A549 treated with dexamethasone at 1 μM for 4 hours (cell line): ENCODE data around the gene PARP3. TPM values are rescaled to one million over a fixed set of nuclear protein-coding genes. Genes with fewer than 3 reads are reported as not detected.

ENCODE experiments used
- total RNA-seq: library from RNA; stranded (reverse); fragments of 200-300 nt; extraction: Qiagen RNA extraction; gene quantifications from 5 replicates; pipeline ENCODE4 v1.2.3, GENCODE V29; 2022

The PARP3 gene
- 7.5 to 10.6 TPM (median 8.7 TPM) in 5 replicates for total RNA-seq

GRCh38 chr3:51941798-51942602, at the start of gene PARP3, which contains the start of gene RRP9:
TSS of gene PARP3 (plus strand) at chr3:51942363. CDS start at chr3:51943356, 993 bp downstream.
TSS of gene RRP9 (minus strand) at chr3:51941904. CDS start at chr3:51941867, 37 bp downstream.

GRCh38 chr3:51955175-51955892, 13.2 kb downstream of the PARP3 start, which contains the start of gene GPR62:
TSS of gene GPR62 (plus strand) at chr3:51955381. CDS start at chr3:51955653, 272 bp downstream.

GRCh38 chr3:51967384-51968169, 25.4 kb downstream of the PARP3 start, which contains the start of gene PCBP4:
TSS of gene PCBP4 (minus strand) at chr3:51967454. CDS start at chr3:51961240, 6,214 bp downstream.

DNA sequence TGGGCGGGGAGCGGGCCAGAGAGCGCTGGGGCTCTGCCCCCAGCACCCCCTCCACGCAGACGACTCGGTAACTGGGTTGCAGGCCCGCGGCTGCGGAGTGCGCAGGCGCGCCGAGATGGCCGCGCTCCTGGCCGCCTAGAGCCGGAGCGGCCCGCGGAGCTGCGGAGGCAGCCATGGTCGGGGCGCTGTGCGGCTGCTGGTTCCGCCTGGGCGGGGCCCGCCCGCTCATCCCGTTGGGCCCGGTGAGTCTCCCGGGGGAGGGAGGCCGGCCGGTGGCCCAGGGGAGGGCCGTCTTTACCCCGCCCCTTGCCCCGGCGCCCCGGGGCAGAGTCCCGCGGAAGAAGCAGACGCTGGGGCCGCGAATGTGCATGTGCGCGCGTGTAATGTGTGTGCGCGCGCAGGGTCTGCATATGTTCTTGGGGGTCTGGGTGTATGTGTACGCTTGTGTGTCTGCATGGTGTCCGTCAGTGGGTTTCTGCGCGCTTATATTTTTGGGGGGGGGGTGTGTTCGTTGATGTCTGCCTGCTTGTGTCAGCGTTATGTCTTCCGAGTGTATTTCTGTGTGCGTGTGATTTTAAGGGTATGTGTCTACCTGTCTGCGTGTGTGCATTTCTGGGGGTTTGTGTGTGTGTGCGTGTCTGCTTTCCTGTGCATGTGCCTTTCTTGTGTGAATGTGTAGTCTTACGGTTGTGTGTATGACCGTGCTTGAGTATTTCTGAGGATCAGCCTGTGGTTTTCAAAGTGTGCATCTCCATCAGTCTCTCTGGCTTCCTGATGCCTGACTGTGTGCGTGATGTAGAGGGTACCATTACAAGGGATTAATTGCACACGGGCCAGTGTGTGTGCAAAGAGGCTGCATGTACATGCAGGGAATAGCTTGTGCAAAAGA, 33.0 kb downstream of the PARP3 start, which contains the start of gene ABHD14A:
TSS of gene ABHD14A (plus strand) at position 102 of the 889 bp plus-strand sequence. CDS start at position 174, 72 bp downstream.

GRCh38 chr3:51982838-51983577, 40.8 kb downstream of the PARP3 start, which contains the start of gene ACY1:
TSS of gene ACY1 (plus strand) at chr3:51983535. CDS start at chr3:51984065, 530 bp downstream.

DNA sequence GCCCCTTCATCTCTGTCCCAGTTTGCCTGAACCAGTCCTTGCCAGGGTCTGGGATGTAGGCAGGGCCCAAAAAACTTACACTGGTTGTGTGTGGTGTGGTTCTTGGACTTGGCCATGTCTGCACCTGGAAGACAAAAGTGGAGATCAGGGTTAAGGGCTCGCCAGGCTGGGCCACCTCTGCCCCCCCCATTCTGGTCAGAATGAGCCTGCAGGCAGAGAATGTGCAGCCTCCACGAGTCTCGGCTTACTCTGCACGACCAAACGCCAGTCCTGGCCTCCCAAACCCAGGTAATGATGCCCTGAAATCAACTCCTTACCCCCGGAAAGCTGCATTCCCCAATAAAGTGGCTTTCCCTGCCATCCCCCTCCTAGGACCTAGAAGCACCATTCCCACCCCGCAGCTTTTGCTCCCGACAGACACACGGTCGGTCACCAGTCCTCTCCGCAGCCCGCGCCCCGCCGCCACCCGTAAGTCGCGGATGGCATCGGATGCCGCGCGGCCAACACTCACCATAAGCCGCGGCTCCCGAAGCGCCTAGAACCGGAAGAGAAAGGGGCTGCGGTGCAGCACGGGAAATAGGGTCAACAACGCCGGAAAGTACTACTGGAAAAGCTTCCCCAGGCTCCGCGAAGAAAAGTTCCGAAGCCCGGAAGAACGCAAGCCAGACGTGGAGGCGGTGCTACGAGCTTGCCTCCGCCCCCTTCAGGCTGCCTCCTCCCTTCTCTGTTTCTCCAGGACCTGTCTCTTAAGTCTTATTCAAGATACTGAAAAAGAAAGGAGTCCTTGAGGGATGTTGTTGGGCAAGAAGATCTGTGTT, 53.4 kb downstream of the PARP3 start, which contains the start of gene RPL29:
TSS of gene RPL29 (minus strand) at position 550 of the 818 bp plus-strand sequence. CDS start at position 116, 434 bp downstream.

Other genes with a start within 250 kb of the PARP3 start
- 0.02 to 0.10 TPM (median 0.05 TPM) in 3 of 5 replicates, not detected in the others for gene GRM2, start 235.3 kb upstream of the PARP3 start, total RNA-seq
- gene IQCF6, start 163.1 kb upstream of the PARP3 start, total RNA-seq = not detected in 5 replicates
- gene IQCF2, start 80.7 kb upstream of the PARP3 start, total RNA-seq = not detected in 5 replicates
- not detected in 5 replicates for gene IQCF5, start 66.8 kb upstream of the PARP3 start, total RNA-seq
- not detected in 5 replicates for gene IQCF1, start 39.0 kb upstream of the PARP3 start, total RNA-seq
- 34.5 to 44.7 TPM (median 41.2 TPM) in 5 replicates for gene RRP9, start 459 bp upstream of the PARP3 start, total RNA-seq
- gene GPR62, start 13.0 kb downstream of the PARP3 start, total RNA-seq = not detected in 5 replicates
- 9.7 to 15.1 TPM (median 13.9 TPM) in 5 replicates for gene PCBP4, start 25.1 kb downstream of the PARP3 start, total RNA-seq
- 25.6 to 34.9 TPM (median 32.2 TPM) in 5 replicates for gene ABHD14B, start 31.7 kb downstream of the PARP3 start, total RNA-seq
- gene ABHD14A, start 32.7 kb downstream of the PARP3 start, total RNA-seq = 11.5 to 14.3 TPM (median 12.9 TPM) in 5 replicates
- 21.5 to 29.0 TPM (median 24.9 TPM) in 5 replicates for gene ACY1, start 41.2 kb downstream of the PARP3 start, total RNA-seq
- 1,091 to 1,605 TPM (median 1,141 TPM) in 5 replicates for gene RPL29, start 53.5 kb downstream of the PARP3 start, total RNA-seq
- 18.8 to 25.6 TPM (median 23.9 TPM) in 5 replicates for gene DUSP7, start 114.2 kb downstream of the PARP3 start, total RNA-seq
- 15.8 to 19.0 TPM (median 18.2 TPM) in 5 replicates for gene POC1A, start 212.1 kb downstream of the PARP3 start, total RNA-seq